Activated naive CD4-positive, alpha-beta T cell treated with anti-CD3 and anti-CD28 coated beads, Interleukin-2, amount 10 ng/mL, durations not matched to agents 7 days and 5 days (primary cell): ENCODE data around the gene PSMB8.
A peak's percentile ranks its signal among the peaks of the same experiment; 100 is the strongest.

Source experiments
- CTCF ChIA-PET: fragments of 350-600 bp; sonication (Branson Sonifier 250); formaldehyde crosslinking; loops from one replicate; lab custom pipeline; 2021; ENCODE audit warnings: antibody characterized with exemption; lab: Charles Lee
- DNase-seq: peaks from one replicate; pipeline ENCODE4 v3.0.0-alpha.2; 2020
- H3K27ac Mint-ChIP-seq: one replicate; pipeline ENCODE4 v1.8.0; 2021; ENCODE audit warnings: mild to moderate bottlenecking, moderate library complexity, mixed read lengths
- H3K27me3 Mint-ChIP-seq: one replicate; pipeline ENCODE4 v1.8.0; 2021; ENCODE audit warnings: mild to moderate bottlenecking, mixed read lengths
- H3K36me3 Mint-ChIP-seq: one replicate; pipeline ENCODE4 v1.8.0; 2021; ENCODE audit warnings: mixed read lengths
- H3K4me1 Mint-ChIP-seq: one replicate; pipeline ENCODE4 v1.8.0; 2021; ENCODE audit warnings: mixed read lengths
- H3K4me3 Mint-ChIP-seq: one replicate; pipeline ENCODE4 v1.8.0; 2021; ENCODE audit warnings: mild to moderate bottlenecking, moderate library complexity, mixed read lengths
- H3K9me3 Mint-ChIP-seq: one replicate; pipeline ENCODE4 v1.8.0; 2021; ENCODE audit warnings: mixed read lengths

Gene PSMB8

DNA sequence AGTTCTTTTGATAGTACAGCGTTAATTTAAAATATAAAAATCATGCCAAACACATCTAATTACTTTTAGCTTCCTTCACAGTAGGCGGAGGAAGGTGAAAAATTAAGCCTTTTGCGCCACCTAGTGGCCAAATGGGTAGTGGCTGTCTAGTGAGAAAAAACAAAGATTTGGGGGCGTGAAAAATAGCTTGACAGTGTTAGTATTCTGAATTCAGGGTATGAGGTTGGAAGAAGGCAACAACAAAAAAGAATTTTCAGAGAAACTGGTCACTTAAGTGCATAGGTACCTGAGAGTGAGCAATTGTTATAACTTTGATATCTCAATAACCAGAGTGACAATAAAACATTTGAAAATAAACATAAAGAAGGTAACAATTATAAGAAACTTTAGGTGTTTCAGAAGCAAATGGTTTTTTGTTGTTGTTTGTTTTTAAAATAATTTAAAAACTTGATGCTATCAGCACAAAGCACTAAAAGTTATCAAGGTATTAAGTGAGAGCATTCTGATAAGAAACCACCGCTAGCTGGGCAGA is 24.5 kb upstream of the PSMB8 start:
- Mint-ChIP-seq H3K9me3 (no peaks in the 10 kb centered on the region), H3K27me3 (peaks cover 7% of the 10 kb centered on the region), H3K27ac (no peak overlapping the region), H3K4me1 (peaks cover 35% of the 10 kb centered on the region), H3K36me3 (peaks cover 10% of the 10 kb centered on the region), H3K4me3 (no peak overlapping the region)
- CTCF ChIA-PET: interaction anchor here (0.7 to 10.0 kb wide), 45 partner anchors 9 to 455 kb away, joined by 3 to 184 read pairs (median 4); partner anchors contain the start of genes HLA-DMA, HLA-DMB, HLA-DQB1 and PSMB8
- DNase-seq: peak; percentile 91

DNA sequence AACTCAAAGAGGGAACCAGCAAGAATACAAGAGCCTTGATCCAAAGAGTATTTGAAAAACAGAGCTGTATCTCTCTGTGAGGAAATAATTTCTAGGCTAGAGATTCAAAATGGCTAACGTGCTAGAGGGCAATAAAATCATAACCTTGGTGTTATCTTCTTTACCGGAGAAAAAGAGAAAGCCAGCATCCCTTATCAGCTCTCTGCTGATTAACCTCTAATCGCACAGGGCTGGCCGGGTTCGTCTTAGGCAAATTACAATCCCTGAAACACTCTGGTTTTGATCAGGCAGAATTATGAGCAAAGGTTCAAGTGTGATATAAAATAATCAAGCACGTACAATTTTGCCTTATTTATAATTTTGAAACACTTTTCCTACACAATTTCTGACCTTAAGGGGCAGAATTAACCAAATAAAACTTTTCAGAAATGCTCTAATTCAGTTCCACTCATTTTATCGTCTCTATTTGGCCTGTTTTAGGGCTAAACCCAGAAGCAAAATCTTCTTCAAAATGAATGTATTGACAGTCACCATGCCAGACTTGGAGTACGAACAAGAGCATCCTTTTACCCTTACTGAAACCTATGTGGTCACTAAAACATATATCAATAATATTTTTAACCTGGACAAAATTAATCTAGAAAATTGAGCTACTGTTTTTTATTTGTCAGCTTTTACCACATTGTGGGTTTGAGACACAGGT is 23.9 kb upstream of the PSMB8 start:
- no peak overlapping the region for H3K4me3 Mint-ChIP-seq
- H3K4me1 Mint-ChIP-seq: peaks cover 38% of the 10 kb centered on the region
- peak overlapping the region; percentile 91 for H3K27ac Mint-ChIP-seq
- no peaks in the 10 kb centered on the region for H3K9me3 Mint-ChIP-seq
- H3K36me3 Mint-ChIP-seq: peaks cover 14% of the 10 kb centered on the region
- CTCF ChIA-PET: interaction anchor here (0.7 to 10.0 kb wide), 43 partner anchors 7 to 628 kb away, joined by 3 to 184 read pairs (median 4); partner anchors contain the start of genes HLA-DMA, HLA-DMB, HLA-DQB1 and PSMB8
- no peak for DNase-seq
- H3K27me3 Mint-ChIP-seq: peaks cover 7% of the 10 kb centered on the region

DNA sequence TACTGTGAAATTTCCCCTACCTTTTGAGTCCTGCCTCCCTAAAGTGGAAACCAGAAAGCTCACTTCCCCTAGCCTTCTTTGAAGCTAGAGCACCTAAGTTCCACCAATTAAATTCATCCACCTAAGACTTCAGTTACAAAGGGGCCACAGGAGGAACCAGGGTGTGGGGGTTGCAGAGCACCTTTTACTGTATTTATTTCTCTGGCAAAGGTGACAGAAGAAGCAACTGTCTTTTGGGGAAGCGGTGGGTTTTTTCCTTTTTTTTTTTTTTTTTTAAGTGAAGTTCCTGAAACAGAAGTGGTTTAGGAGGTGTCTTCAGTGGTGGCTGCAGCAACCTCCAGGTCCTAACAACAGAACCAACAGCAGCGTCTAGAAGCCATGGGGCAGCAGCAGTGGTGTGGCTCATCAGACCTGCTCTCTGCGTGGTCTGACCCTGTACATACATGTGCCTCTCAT is 23.2 kb upstream of the PSMB8 start:
- CTCF ChIA-PET: interaction anchor here (0.8 to 10.0 kb wide), 22 partner anchors 8 to 627 kb away, joined by 3 to 184 read pairs (median 6); partner anchors contain the start of genes HLA-DMA, HLA-DMB, HLA-DQB1 and PSMB8
- Mint-ChIP-seq H3K9me3 (no peaks in the 10 kb centered on the region), H3K4me3 (peak overlapping the region; percentile 17), H3K36me3 (peaks cover 16% of the 10 kb centered on the region), H3K27ac (peak overlapping the region; percentile 91), H3K27me3 (peaks cover 7% of the 10 kb centered on the region), H3K4me1 (peaks cover 38% of the 10 kb centered on the region)
- no peak for DNase-seq

DNA sequence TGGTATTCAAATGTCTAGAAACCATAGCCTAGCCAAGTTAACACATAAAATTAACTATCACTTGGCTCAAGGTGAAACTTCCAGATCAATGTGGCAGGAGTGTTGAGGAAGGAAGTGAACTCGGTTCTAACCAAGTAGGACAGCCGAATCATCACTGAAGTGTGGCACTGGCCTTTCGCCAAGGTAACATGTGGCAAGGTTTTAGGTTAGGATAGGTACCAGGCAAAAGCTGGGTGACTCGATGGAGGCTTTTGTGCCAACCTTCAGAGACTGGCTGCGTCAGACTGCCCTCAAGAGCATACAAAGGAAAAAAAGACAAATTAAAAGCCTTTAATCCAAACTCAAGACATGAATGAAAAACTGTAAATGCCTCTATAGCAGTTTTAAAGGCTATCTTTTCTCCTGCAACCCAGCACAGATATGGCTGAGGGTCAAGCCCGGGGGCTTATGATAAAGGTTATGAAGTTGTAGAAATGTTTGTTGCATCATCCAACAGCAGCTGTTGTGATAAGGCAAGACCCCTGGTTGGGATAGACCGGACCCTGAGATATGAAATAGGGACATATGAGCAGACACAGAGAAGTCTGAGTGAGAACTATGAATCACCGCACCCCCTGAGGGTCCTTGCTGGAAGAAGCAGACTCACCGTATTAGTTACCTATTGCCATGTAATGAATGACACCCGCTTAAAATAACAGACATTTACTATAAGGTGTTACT is 22.0 kb upstream of the PSMB8 start:
- Mint-ChIP-seq H3K4me3 (no peak overlapping the region), H3K36me3 (peaks cover 21% of the 10 kb centered on the region), H3K4me1 (peaks cover 38% of the 10 kb centered on the region), H3K27me3 (peaks cover 7% of the 10 kb centered on the region), H3K27ac (peak overlapping the region; percentile 91), H3K9me3 (no peaks in the 10 kb centered on the region)
- DNase-seq: no peak
- CTCF ChIA-PET: interaction anchor here (0.7 to 10.0 kb wide), 3 partner anchors 9 to 108 kb away, joined by 3 to 184 read pairs (median 81); partner anchors contain the start of genes PSMB9, TAP1 and TAP2

DNA sequence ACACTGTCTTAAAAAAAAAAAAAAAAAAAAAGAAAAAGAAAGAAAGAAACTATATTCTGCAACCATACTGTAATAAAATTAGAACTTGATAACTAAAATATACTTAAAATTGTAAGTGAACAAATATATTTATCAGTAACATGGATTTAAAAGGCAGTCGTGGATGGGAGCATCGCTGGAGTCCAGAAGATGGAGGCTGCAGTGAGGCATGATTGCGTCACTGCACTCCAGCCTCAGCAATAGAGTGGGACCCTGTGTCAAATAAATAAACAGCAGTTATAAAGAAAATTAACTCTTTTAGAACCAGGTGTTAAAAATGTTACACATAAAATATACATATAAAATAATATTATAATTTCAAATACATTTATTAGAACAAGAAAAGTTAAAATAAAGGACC is 18.9 kb upstream of the PSMB8 start:
- Mint-ChIP-seq H3K36me3 (peaks cover 49% of the 10 kb centered on the region), H3K4me1 (peaks cover 56% of the 10 kb centered on the region), H3K9me3 (no peaks in the 10 kb centered on the region), H3K27ac (no peak overlapping the region), H3K27me3 (no peaks in the 10 kb centered on the region), H3K4me3 (no peak overlapping the region)
- CTCF ChIA-PET: interaction anchor here (6.9 to 10.0 kb wide), 2 partner anchors 6 to 23 kb away, joined by 81 to 184 read pairs; partner anchors contain the start of genes PSMB9, TAP1 and TAP2
- no peak for DNase-seq

DNA sequence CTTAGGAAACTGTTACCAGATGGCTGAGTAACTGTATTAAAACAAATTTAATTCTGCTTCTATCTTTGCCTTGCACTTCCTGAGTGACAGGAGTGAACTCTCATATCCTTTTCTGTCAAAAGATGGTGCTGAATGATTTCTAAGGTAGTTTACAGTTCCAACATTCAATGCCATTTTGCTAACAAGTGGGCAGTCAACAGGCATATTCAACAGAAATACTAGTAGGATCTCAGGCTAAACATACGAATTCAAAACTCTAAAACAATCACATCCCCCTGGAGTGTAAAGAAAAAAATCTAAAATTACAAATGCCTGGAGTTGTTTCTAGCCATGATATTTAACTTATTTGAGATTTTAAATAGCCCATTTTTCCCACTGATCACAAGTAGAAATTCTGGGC is 16.8 kb upstream of the PSMB8 start:
- peaks cover 54% of the 10 kb centered on the region for H3K4me1 Mint-ChIP-seq
- no peak overlapping the region for H3K4me3 Mint-ChIP-seq

DNA sequence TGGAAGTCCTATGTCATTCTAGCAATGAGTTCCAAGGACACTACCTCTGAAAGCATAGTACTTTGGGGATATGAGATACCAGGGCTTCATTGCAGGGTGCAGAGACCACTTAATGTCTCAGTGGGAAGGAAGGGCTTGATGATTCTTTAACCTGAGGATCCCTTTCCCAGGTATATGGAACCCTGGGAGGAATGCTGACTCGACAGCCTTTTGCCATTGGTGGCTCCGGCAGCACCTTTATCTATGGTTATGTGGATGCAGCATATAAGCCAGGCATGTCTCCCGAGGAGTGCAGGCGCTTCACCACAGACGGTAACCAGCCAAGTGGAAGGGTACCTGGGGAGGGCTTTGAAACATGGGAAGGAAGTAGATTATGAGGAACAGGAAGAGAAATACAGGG is 14.3 kb upstream of the PSMB8 start:
- no peak for DNase-seq
- H3K27me3 Mint-ChIP-seq: no peaks in the 10 kb centered on the region
- peaks cover 51% of the 10 kb centered on the region for H3K4me1 Mint-ChIP-seq
- H3K36me3 Mint-ChIP-seq: peaks cover 67% of the 10 kb centered on the region
- H3K27ac Mint-ChIP-seq: peak overlapping the region; percentile 22
- no peaks in the 10 kb centered on the region for H3K9me3 Mint-ChIP-seq
- H3K4me3 Mint-ChIP-seq: no peak overlapping the region
- CTCF ChIA-PET: interaction anchor here (1.0 to 8.0 kb wide), 4 partner anchors 8 to 75 kb away, joined by 3 to 158 read pairs (median 43); partner anchors contain the start of gene TAP2

More for the DNA sequence above, 16.8 kb upstream of the PSMB8 start:
- no peak for DNase-seq
- CTCF ChIA-PET: interaction anchor here (8.0 kb wide), 1 partner anchor 21 kb away, joined by 158 read pairs; the partner anchor contains the start of gene TAP2
- H3K27me3 Mint-ChIP-seq: no peaks in the 10 kb centered on the region
- H3K27ac Mint-ChIP-seq: no peak overlapping the region
- no peaks in the 10 kb centered on the region for H3K9me3 Mint-ChIP-seq
- peaks cover 63% of the 10 kb centered on the region for H3K36me3 Mint-ChIP-seq

DNA sequence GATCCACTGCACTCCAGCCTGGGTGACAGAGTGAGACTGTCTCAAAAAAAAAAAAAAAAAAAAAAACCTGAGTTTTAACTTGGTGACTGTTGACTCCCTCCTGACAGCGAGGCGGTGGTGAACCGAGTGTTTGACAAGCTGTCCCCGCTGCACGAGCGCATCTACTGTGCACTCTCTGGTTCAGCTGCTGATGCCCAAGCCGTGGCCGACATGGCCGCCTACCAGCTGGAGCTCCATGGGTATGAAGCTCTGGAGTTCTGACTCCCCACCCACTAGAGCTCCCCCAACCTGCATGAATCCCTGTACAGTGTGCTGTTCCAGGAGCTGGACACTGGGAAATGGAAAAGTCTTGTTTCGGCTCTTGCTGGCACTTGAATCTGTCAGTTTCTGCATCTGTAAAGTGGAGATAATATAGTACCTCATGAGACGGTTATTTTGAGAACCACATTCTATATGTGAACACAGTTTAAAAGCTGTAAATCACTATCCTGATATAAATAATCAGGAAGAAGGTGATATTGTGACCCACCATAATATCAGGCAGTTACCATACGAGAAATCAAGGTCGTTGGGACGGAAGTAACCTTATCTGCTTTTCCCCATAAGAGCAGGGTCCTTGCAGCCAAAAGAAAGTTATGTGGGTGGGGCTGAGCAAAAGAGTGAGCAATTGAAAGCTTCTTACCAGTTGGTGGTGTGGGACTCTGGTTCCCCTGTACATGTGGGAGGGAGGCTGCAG is 13.5 kb upstream of the PSMB8 start:
- CTCF ChIA-PET: interaction anchor here (0.5 to 8.0 kb wide), 6 partner anchors 9 to 98 kb away, joined by 3 to 158 read pairs (median 4); partner anchors contain the start of gene TAP2
- peak overlapping the region; percentile 22 for H3K27ac Mint-ChIP-seq
- peaks cover 50% of the 10 kb centered on the region for H3K4me1 Mint-ChIP-seq
- H3K9me3 Mint-ChIP-seq: no peaks in the 10 kb centered on the region
- peaks cover 72% of the 10 kb centered on the region for H3K36me3 Mint-ChIP-seq
- H3K27me3 Mint-ChIP-seq: no peaks in the 10 kb centered on the region
- no peak for DNase-seq
- peak overlapping the region; percentile 1 for H3K4me3 Mint-ChIP-seq

DNA sequence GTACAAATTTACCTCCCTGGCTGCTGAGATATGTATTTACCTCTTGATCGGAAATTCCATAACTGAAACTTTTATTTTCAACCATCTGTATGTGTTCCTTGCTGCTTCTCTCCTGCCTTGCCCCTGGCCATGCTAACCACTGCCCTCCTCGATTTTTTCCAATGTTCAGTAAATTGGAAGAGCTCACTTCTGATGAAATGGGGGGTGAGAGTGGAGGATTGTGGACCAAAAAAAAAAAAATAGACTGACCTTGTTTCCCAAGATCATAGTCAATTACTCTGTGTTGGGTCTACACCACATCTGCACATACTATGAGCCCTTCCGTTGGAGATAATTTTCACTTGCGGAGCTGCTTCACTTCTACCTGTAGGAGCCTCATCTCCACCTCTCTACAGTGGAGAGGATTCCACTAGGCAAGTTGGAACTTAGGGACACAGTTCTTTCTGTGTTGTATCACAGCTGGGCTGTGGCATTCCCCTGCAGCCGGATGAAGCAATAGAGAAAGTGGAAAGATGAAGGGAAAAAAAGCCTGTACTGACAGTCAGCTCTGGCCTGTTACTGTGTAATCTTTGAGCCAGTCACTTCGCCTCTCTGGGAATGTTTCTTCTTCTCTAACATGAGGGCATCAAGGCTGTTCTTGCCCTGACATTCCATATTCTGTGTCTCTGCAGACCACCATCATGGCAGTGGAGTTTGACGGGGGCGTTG is 11.8 kb upstream of the PSMB8 start:
- Mint-ChIP-seq H3K4me3 (peak overlapping the region; percentile 96), H3K27ac (peak overlapping the region; percentile 99), H3K9me3 (no peaks in the 10 kb centered on the region), H3K4me1 (peaks cover 60% of the 10 kb centered on the region), H3K27me3 (no peaks in the 10 kb centered on the region), H3K36me3 (peaks cover 79% of the 10 kb centered on the region)
- no peak for DNase-seq
- CTCF ChIA-PET: interaction anchor here (0.6 to 8.0 kb wide), 10 partner anchors 11 to 129 kb away, joined by 3 to 158 read pairs (median 6); partner anchors contain the start of genes HLA-DMA, PSMB8 and TAP2

DNA sequence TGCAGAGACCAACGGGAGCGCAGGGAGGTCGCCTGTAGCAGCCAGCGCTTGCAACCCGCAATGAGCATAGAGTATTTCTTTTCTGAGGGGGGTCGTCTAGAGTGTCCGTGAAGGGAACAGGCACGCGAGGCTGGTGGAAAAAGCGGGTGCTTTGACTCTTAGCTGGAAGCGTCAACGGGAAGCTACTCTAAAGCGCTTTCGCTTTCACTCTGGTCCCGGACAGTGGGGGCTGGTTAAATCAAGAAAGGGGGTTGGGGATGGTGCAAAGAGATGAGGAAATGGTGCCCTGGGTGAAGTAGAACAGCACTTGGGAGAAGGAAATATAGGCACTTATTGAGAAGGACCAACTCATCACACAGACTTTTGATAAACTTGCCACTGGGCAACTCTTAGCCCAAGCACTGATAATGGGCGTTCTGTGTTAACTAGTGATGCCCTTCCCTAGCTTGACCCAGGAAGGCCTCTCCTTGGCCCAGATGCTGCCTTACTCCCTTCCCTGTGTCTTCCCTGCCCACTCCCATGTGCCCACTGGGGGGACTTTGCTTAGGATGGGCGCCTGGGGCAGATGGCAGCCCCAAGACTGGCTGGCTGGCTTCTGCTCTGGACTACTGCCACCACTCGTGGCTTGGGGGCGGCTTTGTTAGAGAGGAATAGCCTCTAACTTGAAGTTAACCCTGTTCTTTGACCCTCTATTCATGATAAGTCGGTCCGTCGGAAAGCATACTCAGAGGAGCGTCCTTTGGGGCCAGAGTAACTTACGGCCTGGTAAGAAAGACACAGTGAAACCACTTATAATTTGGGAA is 10.7 kb upstream of the PSMB8 start:
- no peaks in the 10 kb centered on the region for H3K27me3 Mint-ChIP-seq
- H3K36me3 Mint-ChIP-seq: peaks cover 82% of the 10 kb centered on the region
- CTCF ChIA-PET: interaction anchor here (0.6 to 8.0 kb wide), 12 partner anchors 10 to 130 kb away, joined by 3 to 158 read pairs (median 5); partner anchors contain the start of genes HLA-DMA, PSMB8 and TAP2
- peak; percentile 81 for DNase-seq
- H3K4me1 Mint-ChIP-seq: peaks cover 65% of the 10 kb centered on the region
- no peaks in the 10 kb centered on the region for H3K9me3 Mint-ChIP-seq
- peak overlapping the region; percentile 99 for H3K27ac Mint-ChIP-seq
- peak overlapping the region; percentile 96 for H3K4me3 Mint-ChIP-seq

DNA sequence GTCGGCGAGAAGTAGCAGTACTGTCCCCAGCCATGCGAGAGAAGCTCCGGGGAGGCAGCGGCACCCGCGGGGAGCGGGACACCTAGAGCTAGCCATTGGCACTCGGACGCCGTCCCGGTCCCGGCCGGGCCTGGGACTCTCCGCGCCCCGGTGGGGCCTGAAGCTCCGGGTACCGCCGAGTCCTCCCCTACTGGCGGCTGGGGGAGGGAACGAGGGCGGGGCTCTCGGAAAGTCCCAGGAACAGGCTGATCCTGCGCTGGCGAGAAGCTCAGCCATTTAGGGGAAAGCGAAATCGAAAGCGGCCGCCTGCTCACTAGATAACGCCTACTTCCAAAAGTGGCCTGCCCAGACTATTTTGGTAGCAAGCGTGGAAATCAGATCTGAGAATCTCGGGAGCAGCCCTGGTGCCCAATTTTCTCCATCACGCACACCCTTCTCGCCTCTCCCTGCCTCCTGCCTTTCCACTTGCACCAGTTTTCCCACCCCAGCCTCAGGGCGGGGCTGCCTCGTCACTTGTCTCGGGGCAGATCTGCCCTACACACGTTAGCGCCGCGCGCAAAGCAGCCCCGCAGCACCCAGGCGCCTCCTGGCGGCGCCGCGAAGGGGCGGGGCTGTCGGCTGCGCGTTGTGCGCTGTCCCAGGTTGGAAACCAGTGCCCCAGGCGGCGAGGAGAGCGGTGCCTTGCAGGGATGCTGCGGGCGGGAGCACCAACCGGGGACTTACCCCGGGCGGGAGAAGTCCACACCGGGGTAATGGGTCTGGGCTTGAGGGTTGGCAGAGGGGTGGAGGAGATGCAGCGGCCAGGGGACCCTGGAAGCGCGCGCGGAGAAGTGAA is 9.9 kb upstream of the PSMB8 start, which contains the start of the genes PSMB9 and TAP1:
Gene PSMB9 (plus strand): TSS at position 652 of the 835 bp plus-strand sequence. CDS start 38 bp downstream, at position 690.
Gene TAP1 (minus strand): TSS at position 164 of the 835 bp plus-strand sequence. CDS start 68 bp downstream, at position 96.
- Mint-ChIP-seq H3K36me3 (peaks cover 80% of the 10 kb centered on the region), H3K27ac (peak within 1 kb of the TSS; percentile 99), H3K4me1 (peaks cover 63% of the 10 kb centered on the region), H3K9me3 (no peaks in the 10 kb centered on the region), H3K27me3 (no peaks in the 10 kb centered on the region), H3K4me3 (peak within 1 kb of the TSS; percentile 96)
- CTCF ChIA-PET: interaction anchor here (1.0 to 8.0 kb wide), 9 partner anchors 9 to 119 kb away, joined by 3 to 158 read pairs (median 6); partner anchors contain the start of genes HLA-DMA, PSMB8 and TAP2
- peak; percentile 98 for DNase-seq
